ENCODE measurements around the gene C5AR1.

Gene C5AR1

DNA sequence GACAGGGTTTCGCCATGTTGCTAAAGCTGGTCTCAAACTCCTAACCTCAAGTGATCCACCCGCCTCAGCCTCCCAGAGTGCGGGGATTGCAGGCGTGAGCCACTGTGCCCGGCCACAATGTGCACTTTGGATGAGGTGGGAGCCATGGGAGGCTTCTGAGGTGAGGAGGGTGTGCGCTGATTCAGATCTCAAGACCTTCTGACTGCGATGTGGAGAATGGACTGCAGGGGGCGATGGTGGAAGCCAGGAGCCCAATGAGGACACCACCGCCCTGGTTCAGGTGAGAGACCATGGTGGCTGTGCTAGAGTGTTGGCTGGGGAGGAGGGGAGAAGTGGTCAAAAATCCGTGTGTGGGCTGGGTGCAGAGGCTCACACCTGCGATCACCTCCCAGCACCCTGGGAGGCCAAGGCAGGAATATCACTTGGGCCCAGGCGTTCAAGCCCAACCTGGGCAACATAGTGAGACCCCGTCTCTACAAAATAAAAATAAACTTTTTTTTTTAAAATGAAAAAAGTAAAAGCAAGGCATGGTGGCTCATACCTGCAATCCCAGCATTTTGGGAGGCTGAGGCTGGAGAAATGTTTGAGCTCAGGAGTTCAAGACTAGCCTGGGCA, 29.4 kb upstream of the C5AR1 start:
- H2BK120ac ChIP-seq (ENCODE audit: insufficient read depth, low read length, poor library complexity) = no peak overlapping the region
- H3K4me3 ChIP-seq (ENCODE audit: low read depth, low read length) = no peak overlapping the region
- no peak overlapping the region for H3K4ac ChIP-seq (ENCODE audit: low read depth, low read length)
- H4K91ac ChIP-seq (ENCODE audit: low read depth, low read length) = no peak overlapping the region
- WGBS (ENCODE audit: extremely low coverage, insufficient coverage, insufficient read length) = no CpG with 5 or more reads among the region's 13 CpGs
- no peak overlapping the region for H3K9ac ChIP-seq (ENCODE audit: low read length)
- peak; percentile 46 to 76 for DNase-seq
- no peak overlapping the region for H2BK12ac ChIP-seq (ENCODE audit: low read length)
- H2AFZ ChIP-seq (ENCODE audit: insufficient read depth, low read length, poor library complexity) = no peak overlapping the region
- no peak overlapping the region for H4K12ac ChIP-seq (ENCODE audit: low read depth, low read length)
- H3K4me1 ChIP-seq (ENCODE audit: control insufficient read depth in 1 of 2, insufficient read depth in 2 of 2, low read length in 2 of 2) = peaks cover 8 to 9% of the 10 kb centered on the region in 2 experiments
- peaks cover 4% of the 10 kb centered on the region for H3K9me3 ChIP-seq (ENCODE audit: insufficient read depth, low read depth, low read length)
- no peak overlapping the region for H2AK5ac ChIP-seq (ENCODE audit: low read length)
- no peak overlapping the region for H3K18ac ChIP-seq (ENCODE audit: low read length)
- H3K14ac ChIP-seq (ENCODE audit: low read length) = no peak overlapping the region
- H3K27ac ChIP-seq (ENCODE audit: low read depth, low read length) = no peak overlapping the region
- H3K23ac ChIP-seq (ENCODE audit: low read length) = no peak overlapping the region
- H4K8ac ChIP-seq (ENCODE audit: low read depth, low read length) = no peak overlapping the region
- H2BK5ac ChIP-seq (ENCODE audit: low read depth, low read length, poor library complexity) = no peak overlapping the region
- no peak overlapping the region for H3K4me2 ChIP-seq (ENCODE audit: low read length)
- H3K36me3 ChIP-seq (ENCODE audit: control insufficient read depth in 1 of 2, insufficient read depth in 2 of 2, low read length in 2 of 2) = peaks cover 2 to 4% of the 10 kb centered on the region in 2 experiments
- peaks cover 2% of the 10 kb centered on the region for H3K79me2 ChIP-seq (ENCODE audit: control insufficient read depth, insufficient read depth, low read length, poor library complexity)
- H3K27me3 ChIP-seq (ENCODE audit: insufficient read depth, low read length) = no peaks in the 10 kb centered on the region
- no peaks in the 10 kb centered on the region for H3K79me1 ChIP-seq (ENCODE audit: low read length)

DNA sequence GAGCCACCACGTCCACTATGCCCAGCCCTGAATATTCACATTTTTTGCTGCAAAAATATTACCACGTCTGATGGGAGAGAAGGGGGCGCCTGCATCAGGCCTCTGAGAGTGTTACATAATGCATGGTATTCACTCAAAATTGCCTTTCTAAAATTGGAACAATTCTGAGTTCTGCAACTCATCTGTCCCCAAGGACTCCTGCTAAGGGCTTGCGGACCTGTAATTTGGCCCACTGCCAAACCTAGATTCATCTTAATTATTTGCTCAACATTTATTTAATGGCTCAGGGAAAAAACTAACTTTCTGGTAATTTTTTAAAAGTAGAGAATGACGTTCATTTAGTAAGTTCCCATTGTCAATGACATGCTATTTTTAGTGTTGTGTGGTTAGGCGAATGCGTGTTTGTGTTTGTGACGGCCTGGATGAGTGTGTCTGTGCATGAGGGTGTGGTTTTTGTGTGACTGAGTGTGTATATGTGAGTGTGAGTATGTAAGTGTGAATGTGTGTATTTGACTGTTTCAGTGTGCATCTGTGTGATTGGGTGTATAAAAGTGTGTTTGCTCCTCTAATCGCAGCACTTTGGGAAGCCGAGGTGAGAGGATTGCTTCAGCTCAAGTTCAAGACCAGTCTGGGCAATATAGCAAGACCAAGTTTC, 26.1 kb upstream of the C5AR1 start:
- Histone ChIP-seq H4K8ac (ENCODE audit: low read depth, low read length) (no peak overlapping the region), H2BK12ac (ENCODE audit: low read length) (no peak overlapping the region), H2BK120ac (ENCODE audit: insufficient read depth, low read length, poor library complexity) (no peak overlapping the region), H3K4me2 (ENCODE audit: low read length) (no peak overlapping the region), H2AK5ac (ENCODE audit: low read length) (no peak overlapping the region), H4K12ac (ENCODE audit: low read depth, low read length) (no peak overlapping the region), H3K4me1 (ENCODE audit: control insufficient read depth in 1 of 2, insufficient read depth in 2 of 2, low read length in 2 of 2) (no peaks in the 10 kb centered on the region), H3K79me1 (ENCODE audit: low read length) (no peaks in the 10 kb centered on the region), H4K91ac (ENCODE audit: low read depth, low read length) (no peak overlapping the region), H3K9ac (ENCODE audit: low read length) (no peak overlapping the region), H3K36me3 (ENCODE audit: control insufficient read depth in 1 of 2, insufficient read depth in 2 of 2, low read length in 2 of 2) (no peaks in the 10 kb centered on the region), H3K79me2 (ENCODE audit: control insufficient read depth, insufficient read depth, low read length, poor library complexity) (peaks cover 2% of the 10 kb centered on the region), H3K14ac (ENCODE audit: low read length) (no peak overlapping the region), H3K18ac (ENCODE audit: low read length) (no peak overlapping the region), H3K23ac (ENCODE audit: low read length) (no peak overlapping the region), H3K4me3 (ENCODE audit: low read depth, low read length) (no peak overlapping the region), H3K4ac (ENCODE audit: low read depth, low read length) (no peak overlapping the region), H3K9me3 (ENCODE audit: insufficient read depth, low read depth, low read length) (peaks cover 2% of the 10 kb centered on the region), H3K27ac (ENCODE audit: low read depth, low read length) (no peak overlapping the region), H2AFZ (ENCODE audit: insufficient read depth, low read length, poor library complexity) (no peak overlapping the region), H3K27me3 (ENCODE audit: insufficient read depth, low read length) (no peaks in the 10 kb centered on the region), H2BK5ac (ENCODE audit: low read depth, low read length, poor library complexity) (no peak overlapping the region)
- peak; percentile 33 to 69 for DNase-seq
- no CpG with 5 or more reads among the region's 10 CpGs for WGBS (ENCODE audit: extremely low coverage, insufficient coverage, insufficient read length)

DNA sequence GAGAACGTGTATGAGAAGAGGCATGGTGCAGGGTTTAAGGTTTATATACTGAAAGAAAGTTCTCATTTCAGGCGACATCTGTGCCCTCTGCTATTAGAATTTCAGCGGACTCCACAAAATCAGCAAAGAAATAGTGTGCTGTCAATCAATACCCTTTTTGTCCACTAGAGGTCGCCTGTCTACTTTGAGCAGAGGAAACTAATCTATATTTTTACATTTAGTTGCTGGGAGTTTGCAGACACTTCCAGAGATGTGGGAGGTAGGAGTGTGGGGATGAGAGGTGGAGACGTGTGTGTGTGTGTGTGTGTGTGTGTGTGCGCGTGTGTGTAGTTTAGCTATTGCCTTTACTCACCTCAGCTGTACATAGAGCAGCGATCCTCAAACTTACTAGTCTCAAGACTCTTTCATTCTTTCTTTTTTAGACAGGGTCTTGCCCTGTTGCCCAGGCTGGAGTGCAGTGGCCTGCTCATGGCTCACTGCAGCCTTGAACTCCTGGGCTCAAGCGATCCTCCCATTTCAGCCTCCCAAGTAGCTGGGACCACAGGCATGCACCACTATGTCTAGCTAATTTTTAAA, 25.2 kb upstream of the C5AR1 start:
- H3K14ac ChIP-seq (ENCODE audit: low read length) = no peak overlapping the region
- no peak overlapping the region for H3K4me3 ChIP-seq (ENCODE audit: low read depth, low read length)
- DNase-seq = peak; percentile 34 to 90
- H2BK120ac ChIP-seq (ENCODE audit: insufficient read depth, low read length, poor library complexity) = no peak overlapping the region
- peaks cover under 1 to 3% of the 10 kb centered on the region in 2 experiments for H3K4me1 ChIP-seq (ENCODE audit: control insufficient read depth in 1 of 2, insufficient read depth in 2 of 2, low read length in 2 of 2)
- no peaks in the 10 kb centered on the region for H3K36me3 ChIP-seq (ENCODE audit: control insufficient read depth in 1 of 2, insufficient read depth in 2 of 2, low read length in 2 of 2)
- no peak overlapping the region for H3K18ac ChIP-seq (ENCODE audit: low read length)
- no peak overlapping the region for H2AK5ac ChIP-seq (ENCODE audit: low read length)
- H3K79me2 ChIP-seq (ENCODE audit: control insufficient read depth, insufficient read depth, low read length, poor library complexity) = peaks cover 2% of the 10 kb centered on the region
- no peak overlapping the region for H4K12ac ChIP-seq (ENCODE audit: low read depth, low read length)
- no peak overlapping the region for H3K23ac ChIP-seq (ENCODE audit: low read length)
- H2BK5ac ChIP-seq (ENCODE audit: low read depth, low read length, poor library complexity) = no peak overlapping the region
- no peak overlapping the region for H4K8ac ChIP-seq (ENCODE audit: low read depth, low read length)
- no peak overlapping the region for H3K4ac ChIP-seq (ENCODE audit: low read depth, low read length)
- no peak overlapping the region for H3K4me2 ChIP-seq (ENCODE audit: low read length)
- H2BK12ac ChIP-seq (ENCODE audit: low read length) = no peak overlapping the region
- H3K9ac ChIP-seq (ENCODE audit: low read length) = no peak overlapping the region
- H2AFZ ChIP-seq (ENCODE audit: insufficient read depth, low read length, poor library complexity) = no peak overlapping the region
- H3K79me1 ChIP-seq (ENCODE audit: low read length) = no peaks in the 10 kb centered on the region
- no peaks in the 10 kb centered on the region for H3K27me3 ChIP-seq (ENCODE audit: insufficient read depth, low read length)
- H4K91ac ChIP-seq (ENCODE audit: low read depth, low read length) = no peak overlapping the region
- peaks cover 4% of the 10 kb centered on the region for H3K9me3 ChIP-seq (ENCODE audit: insufficient read depth, low read depth, low read length)
- no peak overlapping the region for H3K27ac ChIP-seq (ENCODE audit: low read depth, low read length)
- WGBS (ENCODE audit: extremely low coverage, insufficient coverage, insufficient read length) = no CpG with 5 or more reads among the region's 9 CpGs

DNA sequence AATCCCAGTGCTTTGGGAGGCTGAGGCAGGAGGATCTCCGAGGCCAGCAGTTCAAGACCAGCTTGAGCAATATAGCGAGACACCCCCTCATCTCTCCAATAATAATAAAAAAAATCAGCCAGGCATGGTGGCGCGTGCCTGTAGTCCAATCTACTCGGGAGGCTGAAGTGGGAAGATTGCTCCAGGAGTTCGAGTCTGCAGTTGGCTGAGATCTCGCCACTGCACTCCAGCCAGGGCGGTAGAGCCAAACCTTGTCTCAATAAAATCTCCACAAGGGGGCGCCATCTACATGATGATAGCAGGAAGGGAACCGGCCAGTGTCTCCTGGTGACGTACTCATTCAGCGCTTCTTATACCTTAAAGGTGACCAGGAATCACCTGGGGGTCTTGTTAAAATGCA, 13.6 kb upstream of the C5AR1 start:
- WGBS (ENCODE audit: extremely low coverage, insufficient coverage, insufficient read length) = no CpG with 5 or more reads among the region's 12 CpGs
- Histone ChIP-seq H3K18ac (ENCODE audit: low read length) (no peak overlapping the region), H3K4me2 (ENCODE audit: low read length) (no peak overlapping the region), H4K8ac (ENCODE audit: low read depth, low read length) (no peak overlapping the region), H3K4me1 (ENCODE audit: control insufficient read depth in 1 of 2, insufficient read depth in 2 of 2, low read length in 2 of 2) (no peaks in the 10 kb centered on the region), H3K36me3 (ENCODE audit: control insufficient read depth in 1 of 2, insufficient read depth in 2 of 2, low read length in 2 of 2) (no peaks in the 10 kb centered on the region), H2BK12ac (ENCODE audit: low read length) (no peak overlapping the region), H3K27me3 (ENCODE audit: insufficient read depth, low read length) (no peaks in the 10 kb centered on the region), H2AFZ (ENCODE audit: insufficient read depth, low read length, poor library complexity) (no peak overlapping the region), H3K79me2 (ENCODE audit: control insufficient read depth, insufficient read depth, low read length, poor library complexity) (no peaks in the 10 kb centered on the region), H2AK5ac (ENCODE audit: low read length) (no peak overlapping the region), H3K27ac (ENCODE audit: low read depth, low read length) (no peak overlapping the region), H4K12ac (ENCODE audit: low read depth, low read length) (no peak overlapping the region), H3K23ac (ENCODE audit: low read length) (no peak overlapping the region), H2BK5ac (ENCODE audit: low read depth, low read length, poor library complexity) (no peak overlapping the region), H3K79me1 (ENCODE audit: low read length) (no peaks in the 10 kb centered on the region), H4K91ac (ENCODE audit: low read depth, low read length) (no peak overlapping the region), H3K4ac (ENCODE audit: low read depth, low read length) (no peak overlapping the region), H3K9me3 (ENCODE audit: insufficient read depth, low read depth, low read length) (no peaks in the 10 kb centered on the region), H3K14ac (ENCODE audit: low read length) (no peak overlapping the region), H3K4me3 (ENCODE audit: low read depth, low read length) (no peak overlapping the region), H2BK120ac (ENCODE audit: insufficient read depth, low read length, poor library complexity) (no peak overlapping the region), H3K9ac (ENCODE audit: low read length) (no peak overlapping the region)
- DNase-seq = peak; percentile 83 to 96
